PC-9 (cell line): ENCODE measurements around the gene ZDHHC8. TPM values are rescaled to one million over a fixed set of nuclear protein-coding genes. Genes with fewer than 3 reads are reported as not detected.

Experiments
- BruUV-seq: library from RNA; stranded (reverse); fragments of 400-500 nt; replicated peaks from 2 replicates; lab custom pipeline; 2021; lab: Mats Ljungman, UMichigan
- CTCF ChIA-PET: fragments of 300-600 bp; sonication (Branson Sonifier 250); formaldehyde crosslinking; loops from one replicate; lab custom pipeline; 2022; ENCODE audit warnings: antibody characterized with exemption; lab: Charles Lee
- POLR2A ChIA-PET: fragments of 300-600 bp; sonication (Branson Sonifier 250); formaldehyde crosslinking; loops from one replicate; lab custom pipeline; 2022; ENCODE audit warnings: antibody characterized with exemption; ENCODE audit not compliant: unreplicated experiment; lab: Charles Lee
- DNase-seq, 2 experiments: peaks; one replicate each; pipeline versions ENCODE4 v3.0.0 to v3.0.0-alpha.2; 2015 to 2022; ENCODE audit warnings: mixed read lengths in 1 of 2
- H2AFZ ChIP-seq: fragments of 200-600 bp; sonication (generic); 2 replicates; pipeline ENCODE4 v1.8.1; 2017; ENCODE audit warnings: antibody characterized with exemption
- H3F3A ChIP-seq: fragments of 200-600 bp; sonication (generic); 2 replicates; pipeline ENCODE4 v1.8.1; 2017; ENCODE audit warnings: antibody characterized with exemption, mild to moderate bottlenecking, low read depth; ENCODE audit not compliant: insufficient read depth
- H3K27ac ChIP-seq: fragments of 200-600 bp; sonication (generic); 2 replicates; pipeline ENCODE4 v1.6.1; 2016; ENCODE audit warnings: mixed run types
- H3K27me3 ChIP-seq: fragments of 200-600 bp; sonication (generic); 2 replicates; pipeline ENCODE4 v1.6.1; 2016; ENCODE audit warnings: low read depth, mixed run types; ENCODE audit not compliant: insufficient read depth
- H3K36me3 ChIP-seq: fragments of 200-600 bp; sonication (generic); 2 replicates; pipeline ENCODE4 v1.6.1; 2016; ENCODE audit warnings: low read depth, mixed run types
- H3K4me1 ChIP-seq: fragments of 200-600 bp; sonication (generic); replicated peaks from 2 replicates; pipeline ENCODE4 v1.6.1; 2016; ENCODE audit warnings: mixed run types; ENCODE audit not compliant: insufficient read depth
- H3K4me2 ChIP-seq: fragments of 200-600 bp; sonication (generic); 2 replicates; pipeline ENCODE4 v1.6.1; 2017; ENCODE audit warnings: mixed run types
- H3K4me3 ChIP-seq: fragments of 200-600 bp; sonication (generic); 2 replicates; pipeline ENCODE4 v1.6.1; 2016; ENCODE audit warnings: mixed run types
- H3K79me2 ChIP-seq: fragments of 200-600 bp; sonication (generic); 2 replicates; pipeline ENCODE4 v1.6.1; 2017; ENCODE audit warnings: low read depth, mixed run types
- H3K9me2 ChIP-seq: fragments of 200-600 bp; sonication (generic); 2 replicates; pipeline ENCODE4 v1.8.1; 2017; ENCODE audit warnings: mild to moderate bottlenecking; ENCODE audit not compliant: insufficient read depth
- H3K9me3 ChIP-seq: fragments of 200-600 bp; sonication (generic); 2 replicates; pipeline ENCODE4 v1.8.1; 2016; ENCODE audit warnings: low read depth; ENCODE audit not compliant: insufficient read depth
- H4K20me1 ChIP-seq: fragments of 200-600 bp; sonication (generic); 2 replicates; pipeline ENCODE4 v1.8.1; 2017; ENCODE audit not compliant: insufficient read depth
- CTCF ChIP-seq: fragments of 200-600 bp; sonication (generic); conservative IDR thresholded peaks from 2 replicates; pipeline ENCODE4 v1.6.1; 2017; ENCODE audit warnings: mixed run types, antibody characterized with exemption, mild to moderate bottlenecking, moderate library complexity
- EZH2 ChIP-seq: fragments of 200-600 bp; sonication (generic); IDR thresholded peaks from 2 replicates; pipeline ENCODE4 v1.8.0; 2017; ENCODE audit warnings: antibody characterized with exemption, low read depth
- intact Hi-C: fragments of 100-400 bp; cut with micrococcal nuclease; formaldehyde crosslinking; loops from one replicate; pipeline ENCODE4 v1.10.0; 2022; ENCODE audit not compliant: unreplicated experiment
- total RNA-seq: library from RNA; stranded (reverse); gene quantifications from 2 replicates; pipeline ENCODE4 v1.2.3, GENCODE V29; 2021

ZDHHC8 gene
- total RNA-seq, 1 experiment from 2014 or later: 34.4 TPM

DNA sequence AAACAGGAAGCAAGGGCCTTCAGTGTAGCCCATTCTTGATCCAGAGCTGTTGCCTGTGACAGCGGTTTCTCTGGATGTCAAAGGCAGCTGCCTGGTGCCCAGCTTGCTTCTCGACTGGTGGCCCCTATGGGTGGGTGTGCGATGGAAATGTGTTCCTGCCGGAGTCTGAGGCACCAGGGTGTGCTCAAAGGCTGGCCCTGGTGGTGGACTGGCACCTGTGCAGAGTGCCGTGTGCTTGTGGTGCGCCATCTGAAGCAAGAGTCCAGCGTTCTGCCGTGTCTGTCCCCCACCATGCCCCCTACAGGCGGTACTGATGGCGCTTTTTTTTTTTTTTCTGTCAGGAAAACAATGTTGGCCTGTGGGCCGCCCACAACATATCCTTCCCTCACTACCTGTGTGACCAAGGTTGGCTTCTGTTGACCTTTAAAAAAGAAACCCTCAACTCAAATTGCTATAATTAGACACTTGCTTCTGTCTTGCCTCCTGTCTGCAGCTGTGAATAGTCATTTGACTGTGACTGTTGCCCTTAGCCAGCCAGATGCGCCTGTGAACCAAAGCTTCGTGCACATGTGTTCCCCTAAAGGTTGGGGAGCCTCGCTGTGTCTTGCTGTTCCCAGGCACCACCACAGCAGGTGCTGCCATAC, 20.4 kb upstream of the ZDHHC8 start:
- intact Hi-C loops: no loop called here
- no peaks in the 10 kb centered on the region for H4K20me1 ChIP-seq
- H3K27ac ChIP-seq: no peak overlapping the region
- H3K36me3 ChIP-seq: no peaks in the 10 kb centered on the region
- ChIA-PET POLR2A (no interaction called here), CTCF (interaction anchor here (0.7 kb wide), 1 partner anchor 28 kb away, joined by 5 read pairs; no protein-coding TSS in a partner anchor)
- H3K79me2 ChIP-seq: peaks cover 10% of the 10 kb centered on the region
- BruUV-seq: no TSS peak
- H3K9me2 ChIP-seq: no peaks in the 10 kb centered on the region
- no peak overlapping the region for H2AFZ ChIP-seq
- no peak for DNase-seq
- H3K4me2 ChIP-seq: no peak overlapping the region
- no peaks in the 10 kb centered on the region for H3K4me1 ChIP-seq
- H3K4me3 ChIP-seq: no peak overlapping the region
- no peaks in the 10 kb centered on the region for H3K27me3 ChIP-seq
- H3F3A ChIP-seq: peaks cover 24% of the 10 kb centered on the region; the same call in 1 of the 2 replicates
- no peaks in the 10 kb centered on the region for H3K9me3 ChIP-seq
- TF ChIP-seq EZH2 (no peak), CTCF (no peak; the same call in 1 of the 2 replicates)

- no peaks in the 10 kb centered on the region for H3K4me1 ChIP-seq
- no peaks in the 10 kb centered on the region for H4K20me1 ChIP-seq
- BruUV-seq: no TSS peak
- DNase-seq: no peak
- no peaks in the 10 kb centered on the region for H3K36me3 ChIP-seq
- H2AFZ ChIP-seq: no peak overlapping the region
- TF ChIP-seq CTCF: no peak
- H3K4me2 ChIP-seq: no peak overlapping the region
- intact Hi-C loops: no loop called here
- peaks cover 17% of the 10 kb centered on the region for H3K79me2 ChIP-seq
- no peaks in the 10 kb centered on the region for H3K9me3 ChIP-seq
- no peak overlapping the region for H3K4me3 ChIP-seq
- no peaks in the 10 kb centered on the region for H3K27me3 ChIP-seq
- ChIA-PET CTCF (no interaction called here), POLR2A (no interaction called here)
- peaks cover 24% of the 10 kb centered on the region; the same call in 1 of the 2 replicates for H3F3A ChIP-seq
- H3K27ac ChIP-seq: no peak overlapping the region
- H3K9me2 ChIP-seq: no peaks in the 10 kb centered on the region
Measured at GRCh38 chr22:20111689-20112622, 19.6 kb upstream of the ZDHHC8 start.

GRCh38 chr22:20112623-20113511, 18.7 kb upstream of the ZDHHC8 start:
- Histone ChIP-seq H3K4me3 (no peak overlapping the region), H4K20me1 (no peaks in the 10 kb centered on the region), H3F3A (peaks cover 24% of the 10 kb centered on the region; the same call in 1 of the 2 replicates), H3K9me2 (no peaks in the 10 kb centered on the region), H3K36me3 (no peaks in the 10 kb centered on the region), H3K27ac (no peak overlapping the region), H3K9me3 (no peaks in the 10 kb centered on the region), H2AFZ (no peak overlapping the region), H3K79me2 (peaks cover 19% of the 10 kb centered on the region), H3K4me1 (no peaks in the 10 kb centered on the region), H3K4me2 (no peak overlapping the region), H3K27me3 (no peaks in the 10 kb centered on the region)
- no peak for TF ChIP-seq CTCF
- no peak for TF ChIP-seq EZH2
- DNase-seq: no peak
- BruUV-seq: no TSS peak
- POLR2A ChIA-PET: interaction anchor here (0.5 kb wide), 1 partner anchor 47 kb away, joined by 11 read pairs; no protein-coding TSS in a partner anchor
- CTCF ChIA-PET: no interaction called here
- intact Hi-C loops: no loop called here
